ENCODE measurements around the gene PGC.

PGC gene

GRCh38 chr6:41705311-41705995 is 41.7 kb downstream of the PGC start:
- peak overlapping the region; percentile 28 to 63 for H3K9ac ChIP-seq (ENCODE audit: low read depth in 1 of 2, low read length in 2 of 2)
- peaks cover 28 to 37% of the 10 kb centered on the region in 2 donors for H3K4me1 ChIP-seq (ENCODE audit: control insufficient read depth in 2 of 2, insufficient read depth in 2 of 2, low read length in 2 of 2)
- H3K27me3 ChIP-seq (ENCODE audit: control insufficient read depth in 2 of 2, insufficient read depth in 2 of 2, low read length in 2 of 2): no peaks in the 10 kb centered on the region
- no peaks in the 10 kb centered on the region for H3K9me3 ChIP-seq (ENCODE audit: control insufficient read depth in 2 of 2, low read length in 2 of 2)
- peak overlapping the region; percentile 77 to 79 for H3K27ac ChIP-seq (ENCODE audit: low read depth in 2 of 2, low read length in 2 of 2)
- peak overlapping the region; percentile 30 to 44 for H3K4me3 ChIP-seq (ENCODE audit: low read length in 2 of 2)
- no peaks in the 10 kb centered on the region for H3K36me3 ChIP-seq (ENCODE audit: control insufficient read depth in 2 of 2, insufficient read depth in 2 of 2, low read length in 2 of 2)

- Histone ChIP-seq H3K9ac (ENCODE audit: low read depth in 1 of 2, low read length in 2 of 2) (peak overlapping the region; percentile 28 to 63), H3K36me3 (ENCODE audit: control insufficient read depth in 2 of 2, insufficient read depth in 2 of 2, low read length in 2 of 2) (no peaks in the 10 kb centered on the region), H3K27me3 (ENCODE audit: control insufficient read depth in 2 of 2, insufficient read depth in 2 of 2, low read length in 2 of 2) (no peaks in the 10 kb centered on the region), H3K4me1 (ENCODE audit: control insufficient read depth in 2 of 2, insufficient read depth in 2 of 2, low read length in 2 of 2) (peaks cover 28 to 37% of the 10 kb centered on the region in 2 donors), H3K4me3 (ENCODE audit: low read length in 2 of 2) (peak overlapping the region; percentile 30 to 44), H3K27ac (ENCODE audit: low read depth in 2 of 2, low read length in 2 of 2) (peak overlapping the region; percentile 77 to 79), H3K9me3 (ENCODE audit: control insufficient read depth in 2 of 2, low read length in 2 of 2) (no peaks in the 10 kb centered on the region)
Measured at GRCh38 chr6:41704656-41705310, 42.4 kb downstream of the PGC start.

- Histone ChIP-seq H3K9me3 (ENCODE audit: control insufficient read depth in 2 of 2, low read length in 2 of 2) (no peaks in the 10 kb centered on the region), H3K27me3 (ENCODE audit: control insufficient read depth in 2 of 2, insufficient read depth in 2 of 2, low read length in 2 of 2) (no peaks in the 10 kb centered on the region), H3K36me3 (ENCODE audit: control insufficient read depth in 2 of 2, insufficient read depth in 2 of 2, low read length in 2 of 2) (peaks cover 0 to 2% of the 10 kb centered on the region in 2 donors), H3K4me1 (ENCODE audit: control insufficient read depth in 2 of 2, insufficient read depth in 2 of 2, low read length in 2 of 2) (peaks cover 28 to 37% of the 10 kb centered on the region in 2 donors), H3K4me3 (ENCODE audit: low read length in 2 of 2) (no peak overlapping the region), H3K27ac (ENCODE audit: low read depth in 2 of 2, low read length in 2 of 2) (peak overlapping the region in 1 of 2 donors; percentile 79), H3K9ac (ENCODE audit: low read depth in 1 of 2, low read length in 2 of 2) (no peak overlapping the region)
Measured at GRCh38 chr6:41704028-41704427, 43.2 kb downstream of the PGC start.

GRCh38 chr6:41702771-41703494 is 44.3 kb downstream of the PGC start:
- Histone ChIP-seq H3K27me3 (ENCODE audit: control insufficient read depth in 2 of 2, insufficient read depth in 2 of 2, low read length in 2 of 2) (no peaks in the 10 kb centered on the region), H3K9ac (ENCODE audit: low read depth in 1 of 2, low read length in 2 of 2) (no peak overlapping the region)

GRCh38 chr6:41702089-41702745 is 45.0 kb downstream of the PGC start:
- no peak overlapping the region for H3K9ac ChIP-seq (ENCODE audit: low read depth in 1 of 2, low read length in 2 of 2)

More at GRCh38 chr6:41702771-41703494, 44.3 kb downstream of the PGC start:
- Histone ChIP-seq H3K36me3 (ENCODE audit: control insufficient read depth in 2 of 2, insufficient read depth in 2 of 2, low read length in 2 of 2) (peaks cover 0 to 10% of the 10 kb centered on the region in 2 donors), H3K27ac (ENCODE audit: low read depth in 2 of 2, low read length in 2 of 2) (no peak overlapping the region), H3K4me3 (ENCODE audit: low read length in 2 of 2) (no peak overlapping the region), H3K9me3 (ENCODE audit: control insufficient read depth in 2 of 2, low read length in 2 of 2) (no peaks in the 10 kb centered on the region), H3K4me1 (ENCODE audit: control insufficient read depth in 2 of 2, insufficient read depth in 2 of 2, low read length in 2 of 2) (peaks cover 28 to 32% of the 10 kb centered on the region in 2 donors)

GRCh38 chr6:41700463-41701347 is 46.5 kb downstream of the PGC start:
- Histone ChIP-seq H3K9me3 (ENCODE audit: control insufficient read depth in 2 of 2, low read length in 2 of 2) (no peaks in the 10 kb centered on the region), H3K36me3 (ENCODE audit: control insufficient read depth in 2 of 2, insufficient read depth in 2 of 2, low read length in 2 of 2) (peaks cover 3 to 12% of the 10 kb centered on the region in 2 donors), H3K9ac (ENCODE audit: low read depth in 1 of 2, low read length in 2 of 2) (no peak overlapping the region), H3K4me3 (ENCODE audit: low read length in 2 of 2) (no peak overlapping the region), H3K4me1 (ENCODE audit: control insufficient read depth in 2 of 2, insufficient read depth in 2 of 2, low read length in 2 of 2) (peaks cover 15 to 16% of the 10 kb centered on the region in 2 donors), H3K27ac (ENCODE audit: low read depth in 2 of 2, low read length in 2 of 2) (no peak overlapping the region), H3K27me3 (ENCODE audit: control insufficient read depth in 2 of 2, insufficient read depth in 2 of 2, low read length in 2 of 2) (no peaks in the 10 kb centered on the region)

More at GRCh38 chr6:41702089-41702745, 45.0 kb downstream of the PGC start:
- Histone ChIP-seq H3K4me1 (ENCODE audit: control insufficient read depth in 2 of 2, insufficient read depth in 2 of 2, low read length in 2 of 2) (peaks cover 26 to 27% of the 10 kb centered on the region in 2 donors), H3K4me3 (ENCODE audit: low read length in 2 of 2) (no peak overlapping the region), H3K36me3 (ENCODE audit: control insufficient read depth in 2 of 2, insufficient read depth in 2 of 2, low read length in 2 of 2) (peaks cover 0 to 12% of the 10 kb centered on the region in 2 donors), H3K27me3 (ENCODE audit: control insufficient read depth in 2 of 2, insufficient read depth in 2 of 2, low read length in 2 of 2) (no peaks in the 10 kb centered on the region), H3K9me3 (ENCODE audit: control insufficient read depth in 2 of 2, low read length in 2 of 2) (no peaks in the 10 kb centered on the region), H3K27ac (ENCODE audit: low read depth in 2 of 2, low read length in 2 of 2) (no peak overlapping the region)

GRCh38 chr6:41699063-41699462 is 48.1 kb downstream of the PGC start:
- H3K4me1 ChIP-seq (ENCODE audit: control insufficient read depth in 2 of 2, insufficient read depth in 2 of 2, low read length in 2 of 2): no peaks in the 10 kb centered on the region
- no peaks in the 10 kb centered on the region for H3K9me3 ChIP-seq (ENCODE audit: control insufficient read depth in 2 of 2, low read length in 2 of 2)
- H3K4me3 ChIP-seq (ENCODE audit: low read length in 2 of 2): no peak overlapping the region
- H3K36me3 ChIP-seq (ENCODE audit: control insufficient read depth in 2 of 2, insufficient read depth in 2 of 2, low read length in 2 of 2): peaks cover 3 to 12% of the 10 kb centered on the region in 2 donors
- H3K9ac ChIP-seq (ENCODE audit: low read depth in 1 of 2, low read length in 2 of 2): no peak overlapping the region
- H3K27ac ChIP-seq (ENCODE audit: low read depth in 2 of 2, low read length in 2 of 2): no peak overlapping the region
- H3K27me3 ChIP-seq (ENCODE audit: control insufficient read depth in 2 of 2, insufficient read depth in 2 of 2, low read length in 2 of 2): no peaks in the 10 kb centered on the region

GRCh38 chr6:41697861-41698781 is 49.1 kb downstream of the PGC start:
- Histone ChIP-seq H3K36me3 (ENCODE audit: control insufficient read depth in 2 of 2, insufficient read depth in 2 of 2, low read length in 2 of 2) (peaks cover 3 to 12% of the 10 kb centered on the region in 2 donors), H3K27me3 (ENCODE audit: control insufficient read depth in 2 of 2, insufficient read depth in 2 of 2, low read length in 2 of 2) (no peaks in the 10 kb centered on the region), H3K4me1 (ENCODE audit: control insufficient read depth in 2 of 2, insufficient read depth in 2 of 2, low read length in 2 of 2) (no peaks in the 10 kb centered on the region), H3K27ac (ENCODE audit: low read depth in 2 of 2, low read length in 2 of 2) (no peak overlapping the region), H3K4me3 (ENCODE audit: low read length in 2 of 2) (no peak overlapping the region), H3K9ac (ENCODE audit: low read depth in 1 of 2, low read length in 2 of 2) (no peak overlapping the region), H3K9me3 (ENCODE audit: control insufficient read depth in 2 of 2, low read length in 2 of 2) (no peaks in the 10 kb centered on the region)
